ENCODE measurements around the gene CACNB4. TPM values are rescaled to one million over a fixed set of nuclear protein-coding genes. Genes with fewer than 3 reads are reported as not detected.
"Not testable (repeated sequence)": the region's sequence is repeated elsewhere in the genome, so short reads cannot be mapped to it uniquely, and the experiment has no call there.

CACNB4 gene
- total and polyA plus RNA-seq, 7 donors = 0.23 to 4.4 (median 1.1) TPM

- Histone ChIP-seq H3K27ac (no peak overlapping the region), H3K4me1 (no peaks in the 10 kb centered on the region), H3K4me3 (no peak overlapping the region), H3K36me3 (no peaks in the 10 kb centered on the region), H3K9me3 (no peaks in the 10 kb centered on the region), H3K27me3 (no peaks in the 10 kb centered on the region)
- TF ChIP-seq POLR2AphosphoS5 (IDR thresholded peaks at IDR 0.05) (no peak), POLR2A (IDR thresholded peaks at IDR 0.05) (no peak), EP300 (IDR thresholded peaks at IDR 0.05) (no peak), CTCF (IDR thresholded peaks at IDR 0.05) (no peak)
- 88 to 92% methylated on average over 1 of the region's 1 CpG for WGBS, 2 donors
- intact Hi-C loops (cut with DNase I) = no loop called here
- DNase-seq = no peak
These were observed 155.4 kb downstream of the CACNB4 start for GRCh38 chr2:151943461-151943860.

GRCh38 chr2:151942540-151943205 lies 156.2 kb downstream of the CACNB4 start:
- H3K9me3 ChIP-seq; H3K36me3 ChIP-seq; H3K27ac ChIP-seq; H3K27me3 ChIP-seq; H3K4me1 ChIP-seq; intact Hi-C loops (cut with DNase I); H3K4me3 ChIP-seq; DNase-seq: not testable (repeated sequence)
- WGBS, 2 donors = 91 to 94% methylated on average over 10 of the region's 10 CpGs

DNA sequence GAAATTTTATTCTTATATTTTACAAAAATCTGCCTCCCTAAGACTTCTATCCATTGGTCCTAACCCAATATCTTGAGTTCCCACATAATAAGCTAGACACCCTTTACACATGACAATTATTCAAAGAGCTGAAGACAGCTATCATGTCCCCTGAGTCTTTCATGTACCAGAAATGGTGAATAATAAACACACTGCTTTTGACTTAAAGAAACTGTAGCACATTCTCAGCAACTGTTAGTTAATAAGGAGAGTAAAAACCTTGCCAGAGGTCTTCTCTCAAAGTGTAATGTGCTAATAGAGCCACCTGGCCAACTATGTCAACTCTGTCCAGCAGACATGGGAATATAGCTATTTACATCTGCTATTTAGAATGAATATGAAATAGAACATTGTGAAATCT lies 160.9 kb downstream of the CACNB4 start:
- Histone ChIP-seq H3K4me1 (no peaks in the 10 kb centered on the region), H3K4me3 (no peak overlapping the region), H3K27ac (no peak overlapping the region), H3K27me3 (no peaks in the 10 kb centered on the region), H3K36me3 (no peaks in the 10 kb centered on the region), H3K9me3 (no peaks in the 10 kb centered on the region)
- TF ChIP-seq POLR2AphosphoS5 (IDR thresholded peaks at IDR 0.05) (no peak), CTCF (IDR thresholded peaks at IDR 0.05) (no peak), EP300 (IDR thresholded peaks at IDR 0.05) (no peak), POLR2A (IDR thresholded peaks at IDR 0.05) (no peak)
- no peak for DNase-seq
- intact Hi-C loops (cut with DNase I) = no loop called here

GRCh38 chr2:151936626-151937025 lies 162.2 kb downstream of the CACNB4 start:
- Histone ChIP-seq H3K27me3 (no peaks in the 10 kb centered on the region), H3K4me3 (no peak overlapping the region), H3K9me3 (no peaks in the 10 kb centered on the region), H3K27ac (no peak overlapping the region), H3K4me1 (no peaks in the 10 kb centered on the region), H3K36me3 (no peaks in the 10 kb centered on the region)
- no peak for TF ChIP-seq POLR2A (IDR thresholded peaks at IDR 0.05)
- TF ChIP-seq CTCF (IDR thresholded peaks at IDR 0.05) = no peak
- TF ChIP-seq EP300 (IDR thresholded peaks at IDR 0.05) = no peak
- TF ChIP-seq POLR2AphosphoS5 (IDR thresholded peaks at IDR 0.05) = no peak
- intact Hi-C loops (cut with DNase I) = no loop called here
- WGBS, 2 donors = 83 to 87% methylated on average over 4 of the region's 4 CpGs
- DNase-seq = no peak

- Histone ChIP-seq H3K4me3 (no peak overlapping the region), H3K27ac (no peak overlapping the region), H3K27me3 (no peaks in the 10 kb centered on the region), H3K4me1 (peaks cover 0 to 9% (median 2%) of the 10 kb centered on the region in 4 donors), H3K36me3 (no peaks in the 10 kb centered on the region), H3K9me3 (no peaks in the 10 kb centered on the region)
- DNase-seq = no peak
- intact Hi-C loops (cut with DNase I) = no loop called here
- TF ChIP-seq EP300 (IDR thresholded peaks at IDR 0.05) (no peak), POLR2A (IDR thresholded peaks at IDR 0.05) (no peak), POLR2AphosphoS5 (IDR thresholded peaks at IDR 0.05) (no peak), CTCF (IDR thresholded peaks at IDR 0.05) (no peak)
These were observed 165.5 kb downstream of the CACNB4 start for GRCh38 chr2:151933266-151933804.

Measured in sigmoid colon (tissue), 7 donors.